HG03565 (cell line): ENCODE results near the gene LGR5.
"Not testable (repeated sequence)": the region's sequence is repeated elsewhere in the genome, so short reads cannot be mapped to it uniquely, and the experiment has no call there.

Experiments used
- ATAC-seq: cut with Tn5 transposase; IDR thresholded peaks from one replicate; pipeline ENCODE4 v1.9.1; 2021; ENCODE audit warnings: mild to moderate bottlenecking, moderate library complexity; ENCODE audit not compliant: unreplicated experiment

LGR5 gene

GRCh38 chr12:71541583-71541982, 102.0 kb downstream of the LGR5 start:
- ATAC-seq = no peak

- ATAC-seq = no peak
Observed at GRCh38 chr12:71546322-71546861, 106.8 kb downstream of the LGR5 start.

DNA sequence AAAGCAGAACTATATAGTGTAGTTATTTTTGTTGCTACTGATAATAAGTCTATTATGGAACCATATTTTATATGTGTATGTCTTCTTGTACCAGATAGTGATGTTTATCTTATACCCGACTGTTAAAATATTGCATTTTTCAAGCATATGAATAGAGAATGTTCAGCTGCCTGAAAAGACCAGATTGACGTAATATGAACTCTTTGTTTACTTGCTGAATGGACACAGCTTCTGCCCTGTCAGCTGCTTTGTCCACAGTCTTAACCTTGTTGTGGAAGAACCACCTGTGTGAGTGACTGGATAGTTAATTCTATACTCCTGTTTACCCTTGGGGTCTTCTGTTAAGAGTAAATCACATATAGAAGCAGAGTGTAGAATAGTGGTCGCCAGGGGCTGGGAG, 109.3 kb downstream of the LGR5 start:
- ATAC-seq = no peak

DNA sequence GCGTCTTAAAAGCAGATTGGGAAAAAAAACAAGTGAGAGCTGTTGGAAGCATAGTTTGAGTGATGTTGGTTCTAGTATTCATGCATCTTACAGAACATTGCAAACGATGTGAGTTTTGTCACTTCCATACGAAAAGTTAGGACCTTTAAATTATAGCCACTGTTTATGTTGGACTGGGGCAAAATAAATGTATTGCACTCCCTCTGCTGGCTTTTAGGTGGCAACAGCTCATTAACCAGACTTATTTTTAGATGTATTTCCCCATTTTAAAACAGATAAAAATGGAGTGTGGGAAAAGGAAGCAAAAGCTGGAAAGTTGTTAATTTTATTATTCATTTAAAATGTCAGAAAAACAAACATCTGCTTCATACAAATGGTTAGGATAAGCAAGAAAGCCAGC, 111.9 kb downstream of the LGR5 start:
- no peak for ATAC-seq

GRCh38 chr12:71552728-71553501, 113.3 kb downstream of the LGR5 start:
- ATAC-seq = no peak

- ATAC-seq = no peak
Observed at GRCh38 chr12:71555191-71555590, 115.6 kb downstream of the LGR5 start.

DNA sequence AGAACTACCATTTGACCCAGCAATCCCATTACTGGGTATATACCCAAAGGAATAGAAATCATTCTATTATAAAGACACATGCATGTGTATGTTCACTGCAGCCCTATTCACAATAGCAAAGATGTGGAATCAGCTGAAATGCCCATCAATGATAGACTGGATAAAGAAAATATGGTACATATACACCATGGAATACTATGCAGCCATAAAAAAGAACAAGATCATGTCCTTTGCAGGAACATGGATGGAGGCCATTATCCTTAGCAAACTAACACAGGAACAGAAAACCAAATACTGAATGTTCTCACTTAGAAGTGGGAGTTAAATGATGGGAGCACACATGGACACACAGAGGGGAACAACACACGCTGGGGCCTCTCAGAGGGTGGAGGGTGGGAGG, 116.2 kb downstream of the LGR5 start:
- ATAC-seq = not testable (repeated sequence)

- ATAC-seq = no peak
Observed at GRCh38 chr12:71556448-71556847, 116.8 kb downstream of the LGR5 start.

- no peak for ATAC-seq
Observed at GRCh38 chr12:71556875-71557274, 117.3 kb downstream of the LGR5 start.

DNA sequence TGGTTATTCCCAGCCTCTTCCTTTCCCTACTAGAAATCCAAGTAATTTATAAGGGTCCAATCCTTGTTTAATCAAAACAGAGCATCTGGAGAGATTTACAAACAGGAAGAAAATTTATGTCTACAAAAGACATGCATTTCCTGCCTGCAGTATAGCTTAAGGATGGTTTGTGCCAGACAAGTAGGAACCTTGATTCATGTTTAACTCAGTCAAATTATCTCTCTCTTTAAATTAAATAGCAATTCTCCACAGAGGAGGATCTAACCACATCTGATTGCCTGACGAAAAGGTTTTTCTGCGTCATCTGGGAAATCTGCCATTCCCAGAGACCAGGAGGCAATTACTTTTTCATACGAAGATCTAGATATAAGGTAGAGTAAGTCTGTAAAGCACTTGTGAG, 118.8 kb downstream of the LGR5 start:
- no peak for ATAC-seq

DNA sequence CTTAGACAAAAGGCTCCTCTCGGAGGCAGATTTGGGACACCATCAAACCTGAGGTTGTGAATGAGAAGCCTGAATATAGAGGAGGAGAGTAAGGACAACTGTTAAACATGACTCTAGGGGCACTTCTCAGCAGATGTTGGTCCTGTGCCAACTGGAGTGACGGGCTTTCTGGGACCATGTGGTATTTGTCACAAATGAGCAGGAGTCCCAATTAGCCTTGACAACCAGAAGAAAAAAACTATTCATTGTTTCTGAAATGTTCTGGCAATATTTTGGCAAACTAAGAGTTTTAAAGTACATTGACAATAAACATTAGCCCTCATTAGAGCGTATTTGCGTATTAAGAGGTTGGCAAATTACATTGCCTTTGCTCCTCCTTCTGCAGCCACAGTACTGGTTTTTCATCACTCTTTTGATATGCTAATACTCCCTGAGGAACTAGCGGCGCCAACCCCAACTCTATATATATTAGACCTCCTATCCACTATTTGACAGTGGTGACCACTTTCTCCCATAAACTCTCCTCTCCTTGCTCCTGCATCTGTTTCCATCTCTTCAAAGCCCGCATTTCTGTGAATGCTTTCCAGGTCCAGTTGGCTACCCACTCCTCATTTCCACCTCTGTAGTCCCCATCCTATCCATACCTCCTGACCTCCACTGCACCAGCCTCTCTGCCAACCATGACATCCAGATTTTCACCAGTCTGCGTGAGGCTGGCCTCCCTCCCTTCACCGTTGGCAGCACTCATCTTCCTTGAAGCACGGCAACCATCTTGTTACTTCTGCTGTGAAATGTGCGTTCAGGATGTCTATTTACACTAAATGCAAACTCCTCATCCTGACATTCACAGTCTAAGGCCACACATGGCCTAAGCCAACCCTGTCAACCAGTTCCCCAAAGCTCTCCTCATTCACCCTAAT, 123.3 kb downstream of the LGR5 start:
- no peak for ATAC-seq

DNA sequence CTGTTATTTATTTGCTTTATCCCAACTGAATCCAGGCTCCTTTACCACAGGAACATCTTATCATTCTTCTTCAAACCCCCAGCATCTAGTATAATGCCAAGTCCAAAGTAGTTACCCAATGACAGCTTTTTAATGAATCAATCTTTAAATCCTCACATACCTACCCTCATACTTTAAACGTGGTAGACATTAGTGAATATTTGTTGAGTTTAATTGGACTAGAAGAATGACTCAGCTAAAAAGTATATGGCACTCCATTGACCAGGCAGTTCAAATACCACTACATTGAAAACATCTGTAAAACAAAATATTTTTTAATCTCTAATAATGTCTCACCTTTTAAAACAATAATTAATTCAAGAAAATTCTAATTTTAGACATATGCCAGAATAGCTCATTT, 125.9 kb downstream of the LGR5 start:
- no peak for ATAC-seq

- ATAC-seq = no peak
Observed at GRCh38 chr12:71566655-71567054, 127.1 kb downstream of the LGR5 start.

DNA sequence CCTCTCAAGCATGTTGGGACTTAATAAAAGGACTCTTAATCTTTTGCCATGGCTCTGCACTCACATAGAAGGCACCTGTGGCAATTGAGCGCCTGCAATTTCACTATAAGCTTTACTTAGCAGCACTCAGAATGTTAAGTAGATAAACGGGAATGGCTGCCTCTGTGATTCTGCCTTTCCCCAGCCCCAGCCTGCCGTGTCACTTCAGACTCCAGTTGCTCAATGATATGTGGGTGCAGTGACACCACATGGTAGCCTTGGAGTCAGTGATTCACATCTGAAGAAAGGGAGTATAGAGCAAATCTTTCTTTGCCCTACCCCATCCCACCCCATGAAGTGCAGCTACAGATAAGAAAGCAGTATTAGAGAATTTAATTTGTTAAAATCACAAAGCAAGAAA, 127.9 kb downstream of the LGR5 start:
- ATAC-seq = no peak

DNA sequence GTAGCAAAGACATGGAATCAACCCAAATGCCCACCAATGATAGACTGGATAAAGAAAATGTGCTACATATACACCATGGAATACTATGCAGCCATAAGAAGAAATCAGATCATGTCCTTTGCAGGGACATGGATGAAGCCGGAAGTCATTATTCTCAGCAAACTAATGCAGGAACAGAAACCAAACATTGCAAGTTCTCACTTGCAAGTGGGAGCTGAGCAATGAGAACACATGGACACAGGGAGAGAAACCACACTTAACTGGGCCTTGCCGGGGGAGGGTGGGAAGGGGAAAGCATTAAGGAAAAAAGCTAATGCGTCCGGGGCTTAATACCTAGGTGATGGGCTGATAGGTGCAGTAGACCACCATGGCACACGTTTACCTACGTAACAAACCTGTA, 130.3 kb downstream of the LGR5 start:
- ATAC-seq = not testable (repeated sequence)

- no peak for ATAC-seq
Observed at GRCh38 chr12:71576496-71576895, 136.9 kb downstream of the LGR5 start.

DNA sequence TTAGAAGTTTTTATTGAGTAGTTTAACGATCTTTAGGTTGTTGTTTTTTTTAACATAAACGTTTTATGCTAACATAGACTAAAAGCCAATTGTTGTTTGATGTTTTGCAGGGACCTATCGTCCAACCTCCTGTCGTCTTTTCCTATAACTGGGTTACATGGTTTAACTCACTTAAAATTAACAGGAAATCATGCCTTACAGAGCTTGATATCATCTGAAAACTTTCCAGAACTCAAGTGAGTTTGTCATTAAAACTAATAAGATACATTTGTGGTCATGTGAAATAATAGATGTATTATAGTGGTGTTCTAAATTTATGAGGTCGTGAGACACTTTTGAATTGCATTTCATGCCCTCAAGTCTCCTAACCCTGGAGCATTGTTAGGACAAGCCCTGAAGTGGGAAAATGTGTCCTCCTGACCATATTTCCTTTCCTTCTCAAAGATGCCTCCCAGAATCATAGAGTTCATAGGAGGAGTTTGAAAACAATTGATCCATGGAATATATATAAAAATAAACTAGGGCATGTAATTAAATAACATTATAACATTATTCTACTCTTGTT, 139.2 kb downstream of the LGR5 start:
- ATAC-seq = no peak

DNA sequence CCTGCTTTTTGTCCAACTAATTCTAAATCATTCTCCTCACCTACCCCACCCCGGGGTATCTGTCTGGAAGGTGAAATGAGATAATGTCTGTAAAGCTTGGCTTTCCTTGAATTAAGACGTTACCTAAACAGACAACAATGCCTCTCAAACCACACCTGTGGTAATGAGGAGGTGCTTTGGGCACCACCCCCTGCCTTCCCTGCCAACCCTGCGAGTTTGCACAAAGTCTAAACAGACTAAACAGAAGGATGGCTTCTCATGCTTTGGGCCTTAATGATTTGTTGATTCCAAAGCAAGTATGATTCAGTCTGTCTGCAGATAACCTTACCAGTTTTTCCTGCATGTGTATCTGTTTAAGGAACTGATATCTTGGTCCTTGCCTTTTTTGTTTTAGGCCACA, 141.6 kb downstream of the LGR5 start:
- no peak for ATAC-seq

DNA sequence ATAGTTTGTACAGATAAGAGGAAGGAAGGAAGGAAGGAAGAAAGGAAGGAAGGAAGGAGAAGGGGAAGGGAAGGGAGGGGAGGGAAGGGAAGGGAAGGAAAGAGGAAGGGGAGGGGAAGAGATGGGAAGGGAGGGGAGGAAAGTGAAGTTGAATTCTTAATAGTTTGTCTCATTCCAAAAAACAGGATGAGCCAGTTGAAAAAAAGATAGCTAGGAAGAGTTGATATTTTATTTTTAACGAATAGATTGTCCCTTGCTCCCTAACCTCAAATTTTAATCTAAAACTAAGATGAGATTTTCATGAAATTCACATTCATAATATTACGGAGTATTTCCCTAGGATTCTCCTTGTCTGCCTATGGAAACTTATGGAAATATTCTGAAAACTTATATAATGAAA, 143.3 kb downstream of the LGR5 start:
- ATAC-seq = no peak

GRCh38 chr12:71584356-71584755, 144.8 kb downstream of the LGR5 start:
- no peak for ATAC-seq

DNA sequence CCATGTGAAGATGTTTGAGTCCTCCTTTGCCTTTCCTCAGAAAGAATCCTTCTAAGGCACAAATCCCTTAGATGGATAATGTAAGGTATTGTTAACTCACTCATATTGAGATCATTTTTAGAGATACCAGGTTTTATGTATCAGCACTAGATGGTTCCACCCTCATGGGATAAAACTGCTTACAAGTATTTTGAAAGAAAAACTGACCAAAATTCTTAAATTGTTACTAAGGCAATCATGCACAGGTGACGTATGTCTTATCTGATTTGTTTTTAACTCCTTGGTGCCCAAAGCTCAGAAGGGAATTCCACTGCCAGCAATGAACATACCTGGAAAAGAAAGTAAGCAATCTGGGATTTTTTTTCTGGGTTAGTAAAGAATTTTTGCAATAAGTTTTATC, 145.6 kb downstream of the LGR5 start:
- no peak for ATAC-seq

DNA sequence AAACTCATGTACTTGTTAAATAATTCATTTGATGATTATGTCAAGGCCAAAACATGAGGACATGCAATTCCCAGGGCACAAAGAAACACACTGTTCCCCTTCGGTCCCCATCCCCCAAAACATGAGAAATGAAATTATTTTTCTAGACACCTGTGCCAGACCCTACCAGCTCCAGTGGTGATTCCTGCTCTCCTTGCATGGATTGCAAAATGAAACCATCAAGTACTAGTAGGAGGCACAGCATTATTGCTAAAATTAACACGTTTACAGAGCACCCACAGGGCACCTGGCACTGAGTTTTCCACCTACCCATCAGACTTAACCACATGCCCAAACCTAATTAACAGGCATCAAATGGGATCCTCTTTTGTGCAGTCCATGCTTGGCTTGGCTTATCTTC, 147.4 kb downstream of the LGR5 start:
- ATAC-seq = no peak
